MV-4-11 (cell line): ENCODE data around the gene PCDHGA11.
A peak's percentile ranks its signal among the peaks of the same experiment; 100 is the strongest.
"Not testable (repeated sequence)": the region's sequence is repeated elsewhere in the genome, so short reads cannot be mapped to it uniquely, and the experiment has no call there.

Source experiments
- DNase-seq: peaks from one replicate; lab custom pipeline; 2025; lab: John Stamatoyannopoulos, UW

PCDHGA11 gene

GRCh38 chr5:141420855-141421488 lies at the start of gene PCDHGA11:
Gene PCDHGA11, plus strand, starts transcription at chr5:141421051. Its CDS starts 177 bp downstream, at chr5:141421228.
- peak; percentile 57 for DNase-seq

DNA sequence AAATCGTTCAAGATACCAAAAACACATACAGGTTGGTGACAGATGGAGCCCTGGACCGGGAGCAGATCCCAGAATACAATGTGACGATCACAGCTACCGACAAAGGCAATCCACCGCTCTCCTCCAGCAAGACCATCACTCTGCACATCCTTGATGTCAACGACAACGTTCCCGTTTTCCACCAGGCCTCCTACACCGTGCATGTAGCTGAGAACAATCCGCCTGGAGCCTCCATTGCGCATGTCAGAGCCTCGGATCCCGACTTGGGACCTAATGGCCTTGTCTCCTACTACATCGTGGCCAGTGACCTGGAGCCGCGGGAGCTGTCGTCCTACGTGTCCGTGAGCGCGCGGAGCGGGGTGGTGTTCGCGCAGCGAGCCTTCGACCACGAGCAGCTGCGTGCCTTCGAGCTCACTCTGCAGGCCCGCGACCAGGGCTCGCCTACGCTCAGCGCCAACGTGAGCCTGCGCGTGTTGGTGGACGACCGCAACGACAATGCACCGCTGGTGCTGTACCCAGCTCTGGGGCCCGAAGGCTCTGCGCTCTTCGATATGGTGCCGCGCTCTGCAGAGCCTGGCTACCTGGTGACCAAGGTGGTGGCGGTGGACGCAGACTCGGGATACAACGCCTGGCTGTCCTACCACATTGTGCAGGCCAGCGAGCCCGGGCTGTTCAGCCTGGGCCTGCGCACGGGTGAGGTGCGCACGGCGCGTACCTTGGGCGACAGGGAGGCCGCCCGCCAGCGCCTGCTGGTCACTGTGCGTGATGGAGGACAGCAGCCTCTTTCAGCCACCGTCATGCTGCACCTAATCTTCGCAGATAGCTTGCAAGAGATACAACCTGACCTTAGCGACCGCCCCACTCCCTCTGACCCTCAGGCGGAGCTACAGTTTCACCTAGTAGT lies 49.0 kb upstream of the PCDHGA11 start:
- no peak for DNase-seq

- DNase-seq: no peak
Observed at GRCh38 chr5:141373673-141374317, 47.1 kb upstream of the PCDHGA11 start, which contains the start of gene PCDHGA6. Gene PCDHGA6, plus strand, starts transcription at chr5:141373891. Its CDS starts 193 bp downstream, at chr5:141374084.

- no peak for DNase-seq
Observed at GRCh38 chr5:141374627-141375026, 46.2 kb upstream of the PCDHGA11 start.

DNA sequence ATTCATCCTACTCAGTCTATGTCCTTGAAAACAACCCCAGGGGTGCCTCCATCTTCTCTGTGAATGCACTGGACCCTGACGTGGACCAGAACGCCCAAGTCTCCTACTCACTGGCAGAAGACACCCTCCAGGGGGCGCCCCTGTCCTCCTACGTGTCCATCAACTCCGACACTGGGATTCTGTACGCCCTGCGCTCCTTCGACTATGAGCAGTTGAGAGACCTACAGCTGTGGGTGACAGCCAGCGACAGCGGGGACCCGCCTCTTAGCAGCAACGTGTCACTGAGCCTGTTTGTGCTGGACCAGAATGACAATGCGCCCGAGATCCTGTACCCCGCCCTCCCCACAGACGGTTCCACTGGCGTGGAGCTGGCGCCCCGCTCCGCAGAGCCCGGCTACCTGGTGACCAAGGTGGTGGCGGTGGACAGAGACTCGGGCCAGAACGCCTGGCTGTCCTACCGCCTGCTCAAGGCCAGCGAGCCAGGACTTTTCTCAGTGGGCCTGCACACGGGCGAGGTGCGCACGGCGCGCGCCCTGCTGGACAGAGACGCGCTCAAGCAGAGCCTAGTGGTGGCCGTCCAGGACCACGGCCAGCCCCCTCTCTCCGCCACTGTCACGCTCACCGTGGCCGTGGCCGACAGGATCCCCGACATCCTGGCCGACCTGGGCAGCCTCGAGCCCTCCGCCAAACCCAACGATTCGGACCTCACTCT lies 45.3 kb upstream of the PCDHGA11 start:
- not testable (repeated sequence) for DNase-seq

DNA sequence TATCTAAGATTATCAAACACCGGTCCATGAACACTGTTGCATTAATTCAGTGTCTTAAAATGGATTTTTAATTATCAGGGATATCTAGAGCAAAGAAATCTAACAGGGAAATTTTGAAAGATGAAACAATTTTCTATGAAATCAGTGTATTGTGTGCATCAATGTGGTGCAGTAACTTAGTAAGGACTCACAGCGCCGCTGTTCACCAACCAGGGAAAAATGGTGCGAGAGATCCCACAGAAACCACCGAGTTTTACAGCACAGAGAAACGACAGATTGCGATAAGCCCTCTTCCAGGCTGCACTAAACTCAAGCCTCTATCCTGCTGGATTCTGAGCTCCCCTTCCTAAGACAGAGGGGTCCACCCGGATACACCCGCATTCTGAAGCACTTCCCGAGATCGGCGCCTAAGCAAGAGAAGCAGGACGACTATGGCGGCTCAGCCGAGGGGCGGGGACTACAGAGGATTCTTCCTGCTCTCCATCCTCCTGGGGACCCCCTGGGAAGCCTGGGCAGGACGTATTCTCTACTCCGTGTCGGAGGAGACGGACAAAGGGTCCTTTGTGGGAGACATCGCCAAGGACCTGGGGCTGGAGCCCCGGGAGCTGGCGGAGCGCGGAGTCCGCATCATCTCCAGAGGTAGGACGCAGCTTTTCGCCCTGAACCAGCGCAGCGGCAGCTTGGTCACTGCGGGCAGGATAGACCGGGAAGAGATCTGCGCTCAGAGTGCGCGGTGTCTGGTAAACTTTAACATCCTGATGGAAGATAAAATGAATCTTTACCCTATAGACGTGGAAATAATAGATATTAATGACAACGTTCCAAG lies 38.2 kb upstream of the PCDHGA11 start, which contains the start of gene PCDHGA7:
PCDHGA7 (plus strand) TSS at position 274 of the 826 bp plus-strand sequence; CDS start at position 432, 158 bp downstream.
- no peak for DNase-seq

DNA sequence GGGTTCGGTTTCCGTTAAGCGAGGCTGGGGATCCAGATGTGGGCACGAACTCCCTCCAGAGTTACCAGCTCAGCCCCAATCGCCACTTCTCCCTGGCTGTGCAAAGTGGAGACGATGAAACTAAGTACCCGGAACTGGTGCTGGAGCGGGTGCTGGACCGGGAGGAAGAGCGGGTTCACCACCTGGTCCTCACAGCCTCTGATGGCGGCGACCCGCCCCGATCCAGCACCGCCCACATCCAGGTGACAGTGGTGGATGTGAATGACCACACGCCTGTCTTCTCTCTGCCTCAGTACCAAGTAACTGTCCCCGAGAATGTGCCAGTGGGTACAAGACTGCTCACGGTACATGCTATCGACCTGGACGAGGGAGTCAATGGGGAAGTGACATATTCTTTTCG lies 37.5 kb upstream of the PCDHGA11 start:
- DNase-seq: no peak

DNA sequence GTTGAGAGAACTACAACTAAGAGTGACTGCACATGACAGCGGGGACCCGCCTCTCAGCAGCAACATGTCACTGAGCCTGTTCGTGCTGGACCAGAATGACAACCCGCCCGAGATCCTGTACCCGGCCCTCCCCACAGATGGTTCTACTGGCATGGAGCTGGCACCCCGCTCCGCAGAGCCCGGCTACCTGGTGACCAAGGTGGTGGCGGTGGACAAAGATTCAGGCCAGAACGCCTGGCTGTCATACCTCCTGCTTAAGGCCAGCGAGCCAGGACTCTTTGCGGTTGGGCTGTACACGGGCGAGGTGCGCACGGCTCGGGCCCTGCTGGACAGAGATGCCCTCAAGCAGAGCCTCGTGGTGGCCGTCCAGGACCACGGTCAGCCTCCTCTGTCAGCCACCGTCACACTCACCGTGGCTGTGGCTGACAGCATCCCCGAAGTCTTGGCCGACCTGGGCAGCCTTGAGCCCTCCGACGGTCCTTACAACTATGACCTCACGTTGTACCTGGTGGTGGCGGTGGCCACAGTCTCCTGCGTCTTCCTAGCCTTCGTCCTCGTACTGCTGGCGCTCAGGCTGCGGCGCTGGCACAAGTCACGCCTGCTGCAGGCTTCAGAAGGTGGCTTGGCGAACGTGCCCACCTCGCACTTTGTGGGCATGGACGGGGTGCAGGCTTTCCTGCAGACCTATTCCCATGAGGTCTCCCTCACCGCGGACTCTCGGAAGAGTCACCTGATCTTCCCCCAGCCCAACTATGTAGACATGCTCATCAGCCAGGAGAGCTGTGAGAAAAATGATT lies 36.2 kb upstream of the PCDHGA11 start:
- DNase-seq: no peak

DNA sequence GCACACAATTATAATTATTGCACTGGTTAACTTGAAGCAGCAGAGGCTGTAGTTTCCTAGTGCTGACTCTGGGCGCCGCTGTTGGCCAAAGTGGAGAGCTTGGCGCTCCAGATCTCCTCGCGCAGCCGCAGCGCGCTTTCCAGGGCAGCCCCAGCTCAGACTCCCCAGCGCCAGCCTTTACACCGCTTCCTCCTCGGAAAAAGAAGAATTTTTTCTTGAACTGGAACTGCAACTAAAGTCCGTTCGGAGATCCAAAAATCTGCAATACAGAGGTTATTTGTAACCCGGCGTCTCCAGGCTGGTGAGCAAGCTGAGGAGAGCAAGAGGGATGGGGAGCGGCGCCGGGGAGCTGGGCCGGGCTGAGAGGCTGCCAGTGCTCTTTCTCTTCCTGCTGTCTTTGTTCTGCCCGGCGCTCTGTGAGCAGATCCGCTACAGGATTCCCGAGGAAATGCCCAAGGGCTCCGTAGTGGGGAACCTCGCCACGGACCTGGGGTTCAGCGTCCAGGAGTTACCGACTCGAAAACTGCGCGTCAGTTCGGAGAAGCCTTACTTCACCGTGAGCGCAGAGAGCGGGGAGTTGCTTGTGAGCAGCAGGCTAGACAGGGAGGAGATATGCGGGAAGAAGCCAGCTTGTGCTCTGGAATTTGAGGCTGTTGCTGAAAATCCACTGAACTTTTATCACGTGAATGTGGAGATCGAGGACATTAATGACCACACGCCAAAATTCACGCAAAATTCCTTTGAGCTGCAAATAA lies 33.1 kb upstream of the PCDHGA11 start, which contains the start of gene PCDHGB4:
PCDHGB4 (plus strand) TSS at position 142 of the 755 bp plus-strand sequence; CDS start at position 329, 187 bp downstream.
- not testable (repeated sequence) for DNase-seq

- no peak for DNase-seq
Observed at GRCh38 chr5:141388661-141389060, 32.2 kb upstream of the PCDHGA11 start.

DNA sequence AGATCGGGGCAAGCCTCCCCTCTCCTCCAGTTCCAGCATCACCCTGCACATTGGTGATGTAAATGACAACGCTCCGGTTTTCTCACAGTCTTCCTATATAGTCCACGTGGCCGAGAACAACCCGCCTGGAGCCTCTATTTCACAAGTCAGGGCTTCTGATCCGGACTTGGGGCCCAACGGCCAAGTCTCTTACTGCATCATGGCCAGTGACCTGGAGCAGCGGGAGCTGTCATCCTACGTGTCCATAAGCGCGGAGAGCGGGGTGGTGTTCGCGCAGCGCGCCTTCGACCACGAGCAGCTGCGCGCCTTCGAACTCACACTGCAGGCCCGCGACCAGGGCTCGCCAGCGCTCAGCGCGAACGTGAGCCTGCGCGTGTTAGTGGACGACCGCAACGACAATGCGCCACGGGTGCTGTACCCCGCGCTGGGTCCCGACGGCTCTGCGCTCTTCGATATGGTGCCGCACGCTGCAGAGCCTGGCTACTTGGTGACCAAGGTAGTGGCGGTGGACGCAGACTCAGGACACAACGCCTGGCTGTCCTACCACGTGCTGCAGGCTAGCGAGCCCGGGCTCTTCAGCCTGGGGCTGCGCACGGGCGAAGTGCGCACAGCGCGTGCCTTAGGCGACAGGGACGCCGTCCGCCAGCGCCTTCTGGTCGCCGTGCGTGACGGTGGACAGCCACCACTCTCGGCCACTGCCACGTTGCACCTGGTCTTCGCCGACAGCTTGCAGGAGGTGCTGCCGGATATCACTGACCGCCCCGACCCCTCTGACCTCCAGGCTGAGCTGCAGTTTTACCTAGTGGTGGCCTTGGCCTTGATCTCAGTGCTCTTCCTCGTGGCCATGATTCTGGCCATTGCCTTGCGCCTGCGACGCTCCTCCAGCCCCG lies 31.5 kb upstream of the PCDHGA11 start:
- DNase-seq: no peak

DNA sequence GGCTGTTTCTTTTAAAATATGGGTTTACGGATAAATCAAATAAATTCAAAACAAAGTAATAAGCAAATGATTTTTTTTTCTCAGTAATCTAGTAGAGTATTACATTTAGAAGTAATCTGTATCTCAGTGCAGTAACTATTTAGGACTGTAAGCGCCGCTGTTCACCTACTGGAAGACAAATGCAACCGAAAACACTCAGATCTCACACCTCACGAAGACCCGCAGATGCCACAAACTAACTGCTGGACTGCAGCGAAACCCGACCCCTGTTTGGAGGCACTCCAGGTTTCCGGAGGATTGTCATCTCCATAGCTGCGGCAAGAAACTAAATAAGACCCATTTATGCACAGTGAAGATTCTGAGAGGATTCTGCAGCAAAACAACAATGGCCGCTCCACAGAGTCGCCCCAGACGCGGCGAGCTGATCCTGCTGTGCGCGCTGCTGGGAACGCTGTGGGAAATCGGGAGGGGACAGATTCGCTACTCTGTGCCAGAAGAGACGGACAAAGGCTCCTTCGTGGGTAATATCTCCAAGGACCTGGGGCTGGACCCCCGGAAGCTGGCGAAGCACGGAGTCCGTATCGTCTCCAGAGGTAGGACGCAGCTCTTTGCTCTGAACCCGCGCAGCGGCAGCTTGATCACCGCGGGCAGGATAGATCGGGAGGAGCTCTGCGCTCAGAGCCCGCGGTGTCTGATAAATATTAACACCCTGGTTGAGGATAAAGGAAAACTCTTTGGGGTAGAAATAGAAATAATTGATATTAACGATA lies 28.2 kb upstream of the PCDHGA11 start, which contains the start of gene PCDHGA8:
PCDHGA8 (plus strand) TSS at position 205 of the 770 bp plus-strand sequence; CDS start at position 386, 181 bp downstream.
- DNase-seq: no peak

- DNase-seq: no peak
Observed at GRCh38 chr5:141393267-141393666, 27.6 kb upstream of the PCDHGA11 start.

DNA sequence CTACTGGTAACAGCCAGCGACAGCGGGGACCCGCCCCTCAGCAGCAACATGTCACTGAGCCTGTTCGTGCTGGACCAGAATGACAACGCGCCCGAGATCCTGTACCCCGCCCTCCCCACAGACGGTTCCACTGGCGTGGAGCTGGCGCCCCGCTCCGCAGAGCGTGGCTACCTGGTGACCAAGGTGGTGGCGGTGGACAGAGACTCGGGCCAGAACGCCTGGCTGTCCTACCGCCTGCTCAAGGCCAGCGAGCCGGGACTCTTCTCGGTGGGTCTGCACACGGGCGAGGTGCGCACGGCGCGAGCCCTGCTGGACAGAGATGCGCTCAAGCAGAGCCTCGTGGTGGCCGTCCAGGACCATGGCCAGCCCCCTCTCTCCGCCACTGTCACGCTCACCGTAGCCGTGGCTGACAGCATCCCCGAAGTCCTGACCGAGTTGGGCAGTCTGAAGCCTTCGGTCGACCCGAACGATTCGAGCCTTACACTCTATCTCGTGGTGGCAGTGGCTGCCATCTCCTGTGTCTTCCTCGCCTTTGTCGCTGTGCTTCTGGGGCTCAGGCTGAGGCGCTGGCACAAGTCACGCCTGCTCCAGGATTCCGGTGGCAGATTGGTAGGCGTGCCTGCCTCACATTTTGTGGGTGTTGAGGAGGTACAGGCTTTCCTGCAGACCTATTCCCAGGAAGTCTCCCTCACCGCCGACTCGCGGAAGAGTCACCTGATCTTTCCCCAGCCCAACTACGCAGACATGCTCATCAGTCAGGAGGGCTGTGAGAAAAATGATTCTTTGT lies 26.3 kb upstream of the PCDHGA11 start:
- not testable (repeated sequence) for DNase-seq

- DNase-seq: not testable (repeated sequence)
Observed at GRCh38 chr5:141397756-141398551, 22.9 kb upstream of the PCDHGA11 start, which contains the start of gene PCDHGB5. Gene PCDHGB5, plus strand, starts transcription at chr5:141397947. Its CDS starts 181 bp downstream, at chr5:141398128.
